Bronchial epithelial cell (primary cell): Measurements from ENCODE around the gene CETN1. TPM values are rescaled to one million over a fixed set of nuclear protein-coding genes. Genes with fewer than 3 reads are reported as not detected.

Source experiments
- DNase-seq: peaks from one replicate; pipeline ENCODE4 v3.0.0-alpha.2; 2010; ENCODE audit warnings: low read depth
- FAIRE-seq: peaks from 2 replicates; lab custom pipeline; 2011; peaks lifted over from hg19 to GRCh38; lab: Jason Lieb, UNC
- H3K27me3 ChIP-seq: 2 replicates; pipeline ENCODE4 v1.5.1; 2011; ENCODE audit warnings: low read length; ENCODE audit not compliant: control insufficient read depth, insufficient read depth
- H3K36me3 ChIP-seq: 2 replicates; pipeline ENCODE4 v1.5.1; 2011; ENCODE audit warnings: low read length; ENCODE audit not compliant: control insufficient read depth, insufficient read depth
- H3K4me3 ChIP-seq: 2 replicates; pipeline ENCODE4 v1.5.1; 2011; ENCODE audit warnings: mild to moderate bottlenecking, low read depth, low read length, control low read depth
- total RNA-seq: library from RNA; depleted of rRNA; stranded (reverse); fragments of >200 nt; gene quantifications from 2 replicates; pipeline ENCODE4 v1.2.1, GENCODE V29; 2014
- TF ChIP-seq, protein P1 (sequence below): IDR thresholded peaks from 2 replicates; pipeline ENCODE4 v1.5.1; 2011; ENCODE audit warnings: mild to moderate bottlenecking, moderate library complexity, low read length, control low read depth, inconsistent platforms; ENCODE audit not compliant: insufficient read depth, severe bottlenecking

The CETN1 gene
- total RNA-seq, 1 donor from 2014 or later = not detected

DNA sequence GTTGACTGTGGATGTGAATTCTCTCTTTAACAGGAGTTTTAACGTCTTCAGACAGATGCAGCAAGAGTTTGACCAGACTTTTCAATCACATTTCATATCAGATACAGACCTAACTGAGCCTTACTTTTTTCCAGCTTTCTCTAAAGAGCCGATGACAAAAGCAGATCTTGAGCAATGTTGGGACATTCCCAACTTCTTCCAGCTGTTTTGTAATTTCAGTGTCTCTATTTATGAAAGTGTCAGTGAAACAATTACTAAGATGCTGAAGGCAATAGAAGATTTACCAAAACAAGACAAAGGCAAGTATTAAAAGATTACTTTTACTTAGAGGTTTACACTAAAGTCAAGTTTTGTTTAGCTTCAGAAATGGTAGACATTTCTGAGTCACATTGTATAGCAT, 47.1 kb downstream of the CETN1 start:
- no peak overlapping the region for H3K4me3 ChIP-seq
- H3K27me3 ChIP-seq = no peaks in the 10 kb centered on the region
- FAIRE-seq = no peak
- TF ChIP-seq, protein P1, sequence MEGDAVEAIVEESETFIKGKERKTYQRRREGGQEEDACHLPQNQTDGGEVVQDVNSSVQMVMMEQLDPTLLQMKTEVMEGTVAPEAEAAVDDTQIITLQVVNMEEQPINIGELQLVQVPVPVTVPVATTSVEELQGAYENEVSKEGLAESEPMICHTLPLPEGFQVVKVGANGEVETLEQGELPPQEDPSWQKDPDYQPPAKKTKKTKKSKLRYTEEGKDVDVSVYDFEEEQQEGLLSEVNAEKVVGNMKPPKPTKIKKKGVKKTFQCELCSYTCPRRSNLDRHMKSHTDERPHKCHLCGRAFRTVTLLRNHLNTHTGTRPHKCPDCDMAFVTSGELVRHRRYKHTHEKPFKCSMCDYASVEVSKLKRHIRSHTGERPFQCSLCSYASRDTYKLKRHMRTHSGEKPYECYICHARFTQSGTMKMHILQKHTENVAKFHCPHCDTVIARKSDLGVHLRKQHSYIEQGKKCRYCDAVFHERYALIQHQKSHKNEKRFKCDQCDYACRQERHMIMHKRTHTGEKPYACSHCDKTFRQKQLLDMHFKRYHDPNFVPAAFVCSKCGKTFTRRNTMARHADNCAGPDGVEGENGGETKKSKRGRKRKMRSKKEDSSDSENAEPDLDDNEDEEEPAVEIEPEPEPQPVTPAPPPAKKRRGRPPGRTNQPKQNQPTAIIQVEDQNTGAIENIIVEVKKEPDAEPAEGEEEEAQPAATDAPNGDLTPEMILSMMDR = no peak
- no peak for DNase-seq
- H3K36me3 ChIP-seq = no peaks in the 10 kb centered on the region

DNA sequence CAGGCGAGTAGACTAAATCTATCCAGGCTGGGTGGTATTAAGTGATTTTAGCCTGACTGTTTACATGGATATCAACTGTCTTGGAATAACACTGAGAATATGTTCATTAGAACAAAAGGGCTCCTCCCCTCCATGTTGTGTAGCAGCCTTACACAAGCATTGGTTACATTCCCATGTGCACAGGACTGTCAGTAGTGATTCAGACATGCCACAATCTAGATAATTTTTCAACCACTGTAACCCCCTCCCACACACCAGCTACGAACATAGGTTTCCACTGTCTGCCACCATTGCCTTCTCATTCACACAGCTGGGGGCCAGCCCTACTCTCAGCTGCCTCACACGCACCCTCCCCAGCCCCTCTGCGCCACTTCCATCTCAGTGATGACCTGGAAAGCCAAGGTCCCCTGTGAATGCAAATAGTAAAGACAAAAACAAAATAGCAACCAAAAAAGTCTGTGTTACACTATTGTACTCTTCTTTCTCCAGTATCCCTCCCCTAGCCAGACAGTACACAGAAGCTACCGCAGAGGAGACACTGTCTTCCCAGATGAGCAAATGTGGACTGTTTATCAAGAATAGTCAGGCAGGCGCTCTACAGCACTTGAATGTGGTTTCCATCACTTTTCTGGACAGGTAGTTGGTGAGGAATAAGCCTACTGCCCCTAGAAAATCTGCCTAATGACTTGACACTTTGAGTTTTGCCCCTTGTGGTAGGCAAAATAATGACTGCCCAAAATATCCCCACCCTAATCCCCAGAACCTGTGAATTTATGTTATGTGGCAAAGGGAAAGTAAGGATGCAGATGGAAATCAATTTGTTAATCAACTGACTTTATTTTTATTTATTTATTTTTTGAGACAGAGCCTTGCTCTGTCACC, 49.3 kb downstream of the CETN1 start:
- TF ChIP-seq, protein P1 = no peak
- no peaks in the 10 kb centered on the region for H3K27me3 ChIP-seq
- no peaks in the 10 kb centered on the region for H3K36me3 ChIP-seq
- no peak overlapping the region for H3K4me3 ChIP-seq
- FAIRE-seq = no peak
- DNase-seq = no peak

DNA sequence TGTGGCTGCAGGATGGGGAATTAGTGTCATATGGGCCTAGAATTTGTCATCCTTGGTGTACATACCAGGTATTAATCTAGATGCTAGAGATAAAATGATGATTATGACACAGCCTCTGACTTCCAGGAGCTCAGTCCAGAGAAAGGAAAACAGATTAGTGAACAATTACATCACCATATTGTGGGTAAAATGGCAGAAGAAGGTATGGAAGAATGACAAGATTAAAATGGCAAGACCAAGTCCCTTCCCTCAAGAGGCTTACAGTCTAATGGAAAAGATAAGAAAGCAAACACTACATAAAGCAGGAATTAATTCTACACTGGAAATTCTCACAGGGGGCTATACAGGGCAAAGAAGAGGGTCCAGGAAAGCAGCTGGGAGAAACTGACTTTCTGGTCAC, 51.4 kb downstream of the CETN1 start:
- DNase-seq (no peak), FAIRE-seq (no peak)
- Histone ChIP-seq H3K4me3 (no peak overlapping the region), H3K27me3 (no peaks in the 10 kb centered on the region), H3K36me3 (no peaks in the 10 kb centered on the region)
- TF ChIP-seq, protein P1 = no peak

Other genes starting within 250 kb of the CETN1 start
- gene COLEC12, start 79.7 kb upstream of the CETN1 start, total RNA-seq = under 0.01 and 0.53 TPM in 2 replicates
- not detected in 2 replicates for gene CLUL1, start 16.6 kb downstream of the CETN1 start, total RNA-seq
- gene TYMS, start 77.3 kb downstream of the CETN1 start, total RNA-seq = 3.1 and 5.5 TPM in 2 replicates
- gene ENOSF1, start 132.2 kb downstream of the CETN1 start, total RNA-seq = 25.5 and 39.3 TPM in 2 replicates
- 119 and 165 TPM in 2 replicates for gene YES1, start 231.9 kb downstream of the CETN1 start, total RNA-seq